Erythroblast (primary cell): ENCODE data around the gene PHC2.

Experiments used
- GATA1 ChIP-seq: IDR thresholded peaks from 2 replicates; pipeline ENCODE4 v1.6.1; 2011; ENCODE audit warnings: low read depth, mild to moderate bottlenecking, control low read depth, low read length, moderate library complexity
- POLR2A ChIP-seq: IDR thresholded peaks from 2 replicates; pipeline ENCODE4 v1.6.1; 2011; ENCODE audit warnings: mild to moderate bottlenecking, low read length

GRCh38 chr1:33373606-33374005, 57.3 kb downstream of the PHC2 start:
- TF ChIP-seq POLR2A (no peak), GATA1 (no peak)
